A204.1 (cell line): Measurements from ENCODE around the gene METTL21C.

ENCODE experiments used
- FAIRE-seq: peaks from 2 replicates; lab custom pipeline; 2012; peaks lifted over from hg19 to GRCh38; lab: Jason Lieb, UNC

The METTL21C gene

GRCh38 chr13:102694937-102695336 lies at the start of gene METTL21C:
TSS of gene METTL21C (minus strand) at chr13:102695044. CDS start at chr13:102694498, 546 bp downstream.
- no peak for FAIRE-seq

- no peak for FAIRE-seq
These were observed 47.7 kb upstream of the METTL21C start for GRCh38 chr13:102742506-102742905.

- FAIRE-seq, result no peak
These were observed 47.3 kb upstream of the METTL21C start for GRCh38 chr13:102742101-102742500.

- no peak for FAIRE-seq
These were observed 34.9 kb upstream of the METTL21C start for GRCh38 chr13:102729560-102730270.

GRCh38 chr13:102726430-102726829 lies 31.6 kb upstream of the METTL21C start:
- no peak for FAIRE-seq

GRCh38 chr13:102724923-102725322 lies 30.1 kb upstream of the METTL21C start:
- no peak for FAIRE-seq

GRCh38 chr13:102721800-102722231 lies 27.0 kb upstream of the METTL21C start:
- FAIRE-seq, result no peak

- no peak for FAIRE-seq
These were observed 23.9 kb upstream of the METTL21C start for GRCh38 chr13:102718746-102719145.

GRCh38 chr13:102715447-102715846 lies 20.6 kb upstream of the METTL21C start:
- no peak for FAIRE-seq

GRCh38 chr13:102710261-102710679 lies 15.4 kb upstream of the METTL21C start:
- FAIRE-seq, result no peak

GRCh38 chr13:102709536-102709935 lies 14.7 kb upstream of the METTL21C start:
- no peak for FAIRE-seq

- FAIRE-seq, result no peak
These were observed 14.1 kb upstream of the METTL21C start for GRCh38 chr13:102708991-102709390.

- no peak for FAIRE-seq
These were observed 13.4 kb upstream of the METTL21C start for GRCh38 chr13:102708211-102708610.

GRCh38 chr13:102707467-102707866 lies 12.6 kb upstream of the METTL21C start:
- no peak for FAIRE-seq

- FAIRE-seq, result no peak
These were observed 9.6 kb upstream of the METTL21C start for GRCh38 chr13:102704238-102705058.

GRCh38 chr13:102703726-102704035 lies 8.8 kb upstream of the METTL21C start:
- no peak for FAIRE-seq

GRCh38 chr13:102702965-102703725 lies 8.3 kb upstream of the METTL21C start:
- no peak for FAIRE-seq

- FAIRE-seq, result no peak
These were observed 6.5 kb upstream of the METTL21C start for GRCh38 chr13:102701331-102701730.

- no peak for FAIRE-seq
These were observed 5.5 kb upstream of the METTL21C start for GRCh38 chr13:102700088-102701031.

- FAIRE-seq, result no peak
These were observed 4.7 kb upstream of the METTL21C start for GRCh38 chr13:102699504-102699903.

GRCh38 chr13:102698649-102698980 lies 3.8 kb upstream of the METTL21C start:
- no peak for FAIRE-seq
